Liver (tissue), 9 donors: ENCODE measurements around the gene MAPKAP1. TPM values are rescaled to one million over a fixed set of nuclear protein-coding genes. Genes with fewer than 3 reads are reported as not detected.

ENCODE experiments used
- DNase-seq: peaks from one replicate; pipeline ENCODE4 v3.0.0-alpha.2; 2017; ENCODE audit warnings: low spot score
- H3K27ac ChIP-seq, 2 donors: one replicate each; pipeline ENCODE4 v1.7.0; 2013; ENCODE audit warnings: inconsistent platforms in 2 of 2, low read length in 2 of 2, control low read depth in 1 of 2, low read depth in 1 of 2, mild to moderate bottlenecking in 1 of 2
- H3K27me3 ChIP-seq, 4 donors: one replicate each; pipeline versions ENCODE4 v1.6.1 to v1.7.0; 2013; ENCODE audit warnings: low read length in 3 of 4, inconsistent platforms in 1 of 4, mild to moderate bottlenecking in 1 of 4, moderate library complexity in 1 of 4; ENCODE audit not compliant: control insufficient read depth in 4 of 4, insufficient read depth in 4 of 4
- H3K36me3 ChIP-seq, 4 donors: one replicate each; pipeline versions ENCODE4 v1.6.1 to v1.7.0; 2013; ENCODE audit warnings: low read length in 3 of 4, mild to moderate bottlenecking in 3 of 4, low read depth in 1 of 4, moderate library complexity in 1 of 4; ENCODE audit not compliant: control insufficient read depth in 4 of 4, insufficient read depth in 3 of 4
- H3K4me1 ChIP-seq, 4 donors: one replicate each; pipeline versions ENCODE4 v1.6.1 to v1.7.0; 2013; ENCODE audit warnings: low read length in 3 of 4, mild to moderate bottlenecking in 3 of 4, moderate library complexity in 1 of 4; ENCODE audit not compliant: control insufficient read depth in 4 of 4, insufficient read depth in 4 of 4
- H3K4me3 ChIP-seq, 3 donors: one replicate each; pipeline versions ENCODE4 v1.6.1 to v1.7.0; 2013; ENCODE audit warnings: low read length in 3 of 3, control low read depth in 1 of 3, low read depth in 1 of 3, mild to moderate bottlenecking in 1 of 3
- H3K9ac ChIP-seq, 2 donors: one replicate each; pipeline ENCODE4 v1.7.0; 2013; ENCODE audit warnings: low read length in 2 of 2, mild to moderate bottlenecking in 2 of 2, moderate library complexity in 2 of 2, control low read depth in 1 of 2, low read depth in 1 of 2
- H3K9me3 ChIP-seq, 4 donors: one replicate each; pipeline versions ENCODE4 v1.6.1 to v1.7.0; 2013; ENCODE audit warnings: low read length in 3 of 4; ENCODE audit not compliant: control insufficient read depth in 4 of 4
- ATF3 ChIP-seq: IDR thresholded peaks from 2 replicates; pipeline ENCODE4 v1.6.1; 2016; ENCODE audit warnings: antibody characterized with exemption
- CTCF ChIP-seq: fragments of 150-350 bp; IDR thresholded peaks from 2 replicates; pipeline ENCODE4 v1.5.1; 2017; ENCODE audit warnings: improper control_type of control experiment, low read depth, low read length; ENCODE audit not compliant: missing input control
- EGR1 ChIP-seq, 2 donors: IDR thresholded peaks; 2 replicates each; pipeline ENCODE4 v1.6.1; 2016 to 2018; ENCODE audit warnings: antibody characterized with exemption in 2 of 2, low read depth in 2 of 2
- FOXA1 ChIP-seq: IDR thresholded peaks from 2 replicates; pipeline ENCODE4 v1.6.1; 2016; ENCODE audit warnings: antibody characterized with exemption
- FOXA2 ChIP-seq: IDR thresholded peaks from 2 replicates; pipeline ENCODE4 v1.6.1; 2016; ENCODE audit warnings: antibody characterized with exemption
- GABPA ChIP-seq, 2 donors: IDR thresholded peaks in 1 of 2; conservative IDR thresholded peaks in 1 of 2; 2 replicates each; pipeline ENCODE4 v1.6.1; 2016; ENCODE audit warnings: antibody characterized with exemption in 2 of 2, mild to moderate bottlenecking in 1 of 2, moderate library complexity in 1 of 2
- HNF4A ChIP-seq, 2 donors: conservative IDR thresholded peaks; 2 replicates each; pipeline ENCODE4 v1.6.1; 2016; ENCODE audit warnings: antibody characterized with exemption in 2 of 2, mild to moderate bottlenecking in 2 of 2
- HNF4G ChIP-seq: IDR thresholded peaks from 2 replicates; pipeline ENCODE4 v1.6.1; 2016; ENCODE audit warnings: antibody characterized with exemption
- JUND ChIP-seq, 2 donors: IDR thresholded peaks; 2 replicates each; pipeline ENCODE4 v1.6.1; 2016; ENCODE audit warnings: antibody characterized with exemption in 2 of 2
- MAX ChIP-seq: IDR thresholded peaks from 2 replicates; pipeline ENCODE4 v1.6.1; 2016; ENCODE audit warnings: antibody characterized with exemption
- NR2F2 ChIP-seq: IDR thresholded peaks from 2 replicates; pipeline ENCODE4 v1.6.1; 2016; ENCODE audit warnings: antibody characterized with exemption
- RAD21 ChIP-seq, 2 donors: IDR thresholded peaks; 2 replicates each; pipeline ENCODE4 v1.6.1; 2016; ENCODE audit warnings: antibody characterized with exemption in 2 of 2, mild to moderate bottlenecking in 2 of 2
- REST ChIP-seq: IDR thresholded peaks from 2 replicates; pipeline ENCODE4 v1.6.1; 2016; ENCODE audit warnings: antibody characterized with exemption, mild to moderate bottlenecking
- RXRA ChIP-seq, 2 donors: IDR thresholded peaks; 2 replicates each; pipeline ENCODE4 v1.6.1; 2017 to 2018; ENCODE audit warnings: antibody characterized with exemption in 2 of 2, mild to moderate bottlenecking in 1 of 2
- SP1 ChIP-seq: IDR thresholded peaks from 2 replicates; pipeline ENCODE4 v1.6.1; 2018; ENCODE audit warnings: antibody characterized with exemption, mild to moderate bottlenecking
- TAF1 ChIP-seq: conservative IDR thresholded peaks from 2 replicates; pipeline ENCODE4 v1.6.1; 2016; ENCODE audit warnings: antibody characterized with exemption, mild to moderate bottlenecking
- YY1 ChIP-seq: IDR thresholded peaks from 2 replicates; pipeline ENCODE4 v1.6.1; 2016; ENCODE audit warnings: antibody characterized with exemption, mild to moderate bottlenecking
- ZBTB33 ChIP-seq: IDR thresholded peaks from 2 replicates; pipeline ENCODE4 v1.6.1; 2016; ENCODE audit warnings: antibody characterized with exemption
- WGBS: extraction: QIAGEN DNeasy Blood & Tissue Kit; methylation state at CpG from one replicate; pipeline ENCODE4 v1.1.7; 2013; 5-methylcytosine and 5-hydroxymethylcytosine counted together
- polyA plus RNA-seq, 2 donors: library from polyadenylated mRNA; stranded (reverse) in 1 of 2; unstranded in 1 of 2; fragments of 200-250 nt in 1 of 2; fragments of >200 nt in 1 of 2; fragmentation: Nextera tagmentation in 1 of 2; extraction: Ambion mirVana in 1 of 2; gene quantifications; one replicate each; pipeline versions ENCODE4 v1.2.1 to v1.2.3, GENCODE V29; 2013 to 2015
- total RNA-seq, 2 donors: library from RNA; depleted of rRNA; stranded (reverse); fragments of >200 nt; gene quantifications; one replicate each; pipeline ENCODE4 v1.2.3, GENCODE V29; 2014
- donor health status: healthy.
- donor health status: healthy.
- donor health status: healthy.
- donor health status: healthy.
- donor health status: healthy.

The MAPKAP1 gene
- total and polyA plus RNA-seq, 4 donors = 23.6 to 55.9 (median 32.7) TPM

GRCh38 chr9:125591245-125591644 lies 115.8 kb downstream of the MAPKAP1 start:
- Histone ChIP-seq H3K4me1 (peaks cover 0 to 11% (median 6%) of the 10 kb centered on the region in 4 donors), H3K4me3 (no peak overlapping the region), H3K9ac (no peak overlapping the region), H3K27me3 (no peaks in the 10 kb centered on the region), H3K9me3 (no peaks in the 10 kb centered on the region), H3K27ac (no peak overlapping the region), H3K36me3 (no peaks in the 10 kb centered on the region)
- no peak for TF ChIP-seq HNF4A (conservative IDR thresholded peaks at IDR 0.05)
- TF ChIP-seq RXRA (IDR thresholded peaks at IDR 0.05) = no peak
- no peak for TF ChIP-seq FOXA1
- TF ChIP-seq EGR1 (IDR thresholded peaks at IDR 0.05; ENCODE audit: low read depth in 2 of 2) = no peak
- TF ChIP-seq RAD21 (IDR thresholded peaks at IDR 0.05) = no peak
- TF ChIP-seq HNF4G = no peak
- no peak for TF ChIP-seq FOXA2
- no peak for DNase-seq
- 93% methylated on average over 3 of the region's 3 CpGs for WGBS

- Histone ChIP-seq H3K36me3 (no peaks in the 10 kb centered on the region), H3K4me1 (peaks cover 3 to 24% (median 20%) of the 10 kb centered on the region in 4 donors), H3K27me3 (no peaks in the 10 kb centered on the region), H3K4me3 (no peak overlapping the region), H3K27ac (no peak overlapping the region), H3K9me3 (no peaks in the 10 kb centered on the region), H3K9ac (no peak overlapping the region)
- no peak for TF ChIP-seq RAD21 (IDR thresholded peaks at IDR 0.05)
- no peak for TF ChIP-seq HNF4G
- TF ChIP-seq GABPA (IDR thresholded peaks at IDR 0.05 in 1 of 2, conservative IDR thresholded peaks at IDR 0.05 in 1 of 2) = no peak
- no peak for TF ChIP-seq EGR1 (IDR thresholded peaks at IDR 0.05; ENCODE audit: low read depth in 2 of 2)
- no peak for TF ChIP-seq YY1
- no peak for TF ChIP-seq MAX
- no peak for TF ChIP-seq NR2F2
- no peak for TF ChIP-seq CTCF
- TF ChIP-seq HNF4A (conservative IDR thresholded peaks at IDR 0.05) = no peak
- no peak for TF ChIP-seq TAF1
- no peak for TF ChIP-seq ATF3
- TF ChIP-seq JUND (IDR thresholded peaks at IDR 0.05) = no peak
- TF ChIP-seq FOXA1 = no peak
- no peak for TF ChIP-seq FOXA2
- no peak for TF ChIP-seq REST
- no peak for TF ChIP-seq SP1
- TF ChIP-seq ZBTB33 = no peak
- TF ChIP-seq RXRA (IDR thresholded peaks at IDR 0.05) = no peak
- 58% methylated on average over 4 of the region's 4 CpGs for WGBS
- no peak for DNase-seq
These were observed 117.7 kb downstream of the MAPKAP1 start for GRCh38 chr9:125589287-125589686.
